IMR-90 (cell line): ENCODE data around the gene PDCD6IP.

ENCODE experiments used
- BHLHE40 ChIP-seq: fragments of 150-350 bp; IDR thresholded peaks from 2 replicates; pipeline ENCODE4 v1.6.1; 2016; ENCODE audit warnings: mild to moderate bottlenecking, low read depth, low read length
- CEBPB ChIP-seq: IDR thresholded peaks from 2 replicates; pipeline ENCODE4 v1.6.1; 2012; ENCODE audit warnings: low read depth, low read length, improper control_type of control experiment
- CHD1 ChIP-seq: IDR thresholded peaks from 2 replicates; pipeline ENCODE4 v1.6.1; 2012; ENCODE audit warnings: low read depth, low read length, improper control_type of control experiment
- MAZ ChIP-seq: IDR thresholded peaks from 2 replicates; pipeline ENCODE4 v1.6.1; 2012; ENCODE audit warnings: low read depth, mild to moderate bottlenecking, low read length, improper control_type of control experiment, moderate library complexity, borderline replicate concordance
- MXI1 ChIP-seq: IDR thresholded peaks from 2 replicates; pipeline ENCODE4 v1.6.1; 2012; ENCODE audit warnings: low read depth, mild to moderate bottlenecking, low read length, moderate library complexity, borderline replicate concordance
- POLR2A ChIP-seq: IDR thresholded peaks from 2 replicates; pipeline ENCODE4 v1.6.1; 2012; ENCODE audit warnings: mild to moderate bottlenecking, low read depth, low read length
- RAD21 ChIP-seq: IDR thresholded peaks from 2 replicates; pipeline ENCODE4 v1.6.1; 2012; ENCODE audit warnings: low read length, improper control_type of control experiment
- RCOR1 ChIP-seq: IDR thresholded peaks from 2 replicates; pipeline ENCODE4 v1.6.1; 2012; ENCODE audit warnings: mild to moderate bottlenecking, low read length, improper control_type of control experiment; ENCODE audit not compliant: insufficient replicate concordance
- RFX5 ChIP-seq: IDR thresholded peaks from 2 replicates; pipeline ENCODE4 v1.8.0; 2012; ENCODE audit warnings: low read depth, mild to moderate bottlenecking, low read length, moderate library complexity
- SMC3 ChIP-seq: fragments of 150-350 bp; IDR thresholded peaks from 2 replicates; pipeline ENCODE4 v1.6.1; 2016; ENCODE audit warnings: low read depth, mild to moderate bottlenecking, antibody characterized with exemption, low read length, moderate library complexity
- TF ChIP-seq, protein P1 (sequence below): conservative IDR thresholded peaks from 2 replicates; pipeline ENCODE4 v1.5.1; 2012; ENCODE audit warnings: mild to moderate bottlenecking, low read depth, low read length, improper control_type of control experiment
- TF ChIP-seq, protein P2 (sequence below): fragments of 150-350 bp; IDR thresholded peaks from 2 replicates; pipeline ENCODE4 v1.6.1; 2016; ENCODE audit warnings: low read depth, mild to moderate bottlenecking, low read length, moderate library complexity, borderline replicate concordance
- TF ChIP-seq, protein P3 (sequence below): fragments of 150-350 bp; IDR thresholded peaks from 2 replicates; pipeline ENCODE4 v1.6.1; 2017; ENCODE audit warnings: mild to moderate bottlenecking, antibody characterized with exemption, low read length, low read depth

DNA sequence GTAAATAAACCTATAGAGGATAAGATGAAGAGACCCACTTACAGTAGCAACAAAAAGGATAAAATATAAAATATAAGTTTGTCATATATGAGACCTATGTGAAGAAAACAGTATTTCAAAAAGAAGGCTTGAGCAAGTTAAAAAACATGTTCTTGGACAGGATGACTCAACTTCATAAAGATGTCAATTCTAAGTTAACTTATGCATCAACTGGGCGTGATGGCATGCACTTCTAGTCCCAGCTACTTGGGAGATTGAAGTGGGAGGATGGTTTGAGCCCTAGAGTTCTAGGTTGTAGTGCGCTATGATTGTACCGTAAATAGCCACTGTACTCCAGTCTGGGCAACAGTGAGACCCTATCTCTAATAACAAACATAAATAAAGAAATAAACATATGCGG, 59.7 kb downstream of the PDCD6IP start:
- TF ChIP-seq, protein P1, sequence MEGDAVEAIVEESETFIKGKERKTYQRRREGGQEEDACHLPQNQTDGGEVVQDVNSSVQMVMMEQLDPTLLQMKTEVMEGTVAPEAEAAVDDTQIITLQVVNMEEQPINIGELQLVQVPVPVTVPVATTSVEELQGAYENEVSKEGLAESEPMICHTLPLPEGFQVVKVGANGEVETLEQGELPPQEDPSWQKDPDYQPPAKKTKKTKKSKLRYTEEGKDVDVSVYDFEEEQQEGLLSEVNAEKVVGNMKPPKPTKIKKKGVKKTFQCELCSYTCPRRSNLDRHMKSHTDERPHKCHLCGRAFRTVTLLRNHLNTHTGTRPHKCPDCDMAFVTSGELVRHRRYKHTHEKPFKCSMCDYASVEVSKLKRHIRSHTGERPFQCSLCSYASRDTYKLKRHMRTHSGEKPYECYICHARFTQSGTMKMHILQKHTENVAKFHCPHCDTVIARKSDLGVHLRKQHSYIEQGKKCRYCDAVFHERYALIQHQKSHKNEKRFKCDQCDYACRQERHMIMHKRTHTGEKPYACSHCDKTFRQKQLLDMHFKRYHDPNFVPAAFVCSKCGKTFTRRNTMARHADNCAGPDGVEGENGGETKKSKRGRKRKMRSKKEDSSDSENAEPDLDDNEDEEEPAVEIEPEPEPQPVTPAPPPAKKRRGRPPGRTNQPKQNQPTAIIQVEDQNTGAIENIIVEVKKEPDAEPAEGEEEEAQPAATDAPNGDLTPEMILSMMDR = no peak
- TF ChIP-seq MXI1 (no peak), RCOR1 (no peak), POLR2A (no peak), SMC3 (no peak), CEBPB (no peak), RAD21 (no peak), BHLHE40 (no peak), RFX5 (no peak), MAZ (no peak), CHD1 (no peak)
- TF ChIP-seq, protein P2, sequence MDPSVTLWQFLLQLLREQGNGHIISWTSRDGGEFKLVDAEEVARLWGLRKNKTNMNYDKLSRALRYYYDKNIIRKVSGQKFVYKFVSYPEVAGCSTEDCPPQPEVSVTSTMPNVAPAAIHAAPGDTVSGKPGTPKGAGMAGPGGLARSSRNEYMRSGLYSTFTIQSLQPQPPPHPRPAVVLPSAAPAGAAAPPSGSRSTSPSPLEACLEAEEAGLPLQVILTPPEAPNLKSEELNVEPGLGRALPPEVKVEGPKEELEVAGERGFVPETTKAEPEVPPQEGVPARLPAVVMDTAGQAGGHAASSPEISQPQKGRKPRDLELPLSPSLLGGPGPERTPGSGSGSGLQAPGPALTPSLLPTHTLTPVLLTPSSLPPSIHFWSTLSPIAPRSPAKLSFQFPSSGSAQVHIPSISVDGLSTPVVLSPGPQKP = no peak
- TF ChIP-seq, protein P3, sequence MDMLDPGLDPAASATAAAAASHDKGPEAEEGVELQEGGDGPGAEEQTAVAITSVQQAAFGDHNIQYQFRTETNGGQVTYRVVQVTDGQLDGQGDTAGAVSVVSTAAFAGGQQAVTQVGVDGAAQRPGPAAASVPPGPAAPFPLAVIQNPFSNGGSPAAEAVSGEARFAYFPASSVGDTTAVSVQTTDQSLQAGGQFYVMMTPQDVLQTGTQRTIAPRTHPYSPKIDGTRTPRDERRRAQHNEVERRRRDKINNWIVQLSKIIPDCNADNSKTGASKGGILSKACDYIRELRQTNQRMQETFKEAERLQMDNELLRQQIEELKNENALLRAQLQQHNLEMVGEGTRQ = no peak
